Rectal smooth muscle tissue (tissue), 1 donor: ENCODE results near the gene MMD.
"Not testable (repeated sequence)": the region's sequence is repeated elsewhere in the genome, so short reads cannot be mapped to it uniquely, and the experiment has no call there.

ENCODE experiments used
- H3K27ac ChIP-seq: one replicate; pipeline ENCODE4 v1.7.0; 2013; ENCODE audit warnings: low read depth, low read length, inconsistent platforms
- H3K27me3 ChIP-seq: one replicate; pipeline ENCODE4 v1.7.0; 2013; ENCODE audit warnings: low read length; ENCODE audit not compliant: control insufficient read depth, insufficient read depth
- H3K36me3 ChIP-seq: one replicate; pipeline ENCODE4 v1.7.0; 2013; ENCODE audit warnings: low read length; ENCODE audit not compliant: control insufficient read depth, insufficient read depth
- H3K4me1 ChIP-seq: one replicate; pipeline ENCODE4 v1.7.0; 2013; ENCODE audit warnings: low read length; ENCODE audit not compliant: control insufficient read depth, insufficient read depth
- H3K4me3 ChIP-seq: one replicate; pipeline ENCODE4 v1.7.0; 2013; ENCODE audit warnings: low read length
- H3K9ac ChIP-seq: one replicate; pipeline ENCODE4 v1.7.0; 2013; ENCODE audit warnings: low read length

Gene MMD, protein sequence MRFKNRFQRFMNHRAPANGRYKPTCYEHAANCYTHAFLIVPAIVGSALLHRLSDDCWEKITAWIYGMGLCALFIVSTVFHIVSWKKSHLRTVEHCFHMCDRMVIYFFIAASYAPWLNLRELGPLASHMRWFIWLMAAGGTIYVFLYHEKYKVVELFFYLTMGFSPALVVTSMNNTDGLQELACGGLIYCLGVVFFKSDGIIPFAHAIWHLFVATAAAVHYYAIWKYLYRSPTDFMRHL

DNA sequence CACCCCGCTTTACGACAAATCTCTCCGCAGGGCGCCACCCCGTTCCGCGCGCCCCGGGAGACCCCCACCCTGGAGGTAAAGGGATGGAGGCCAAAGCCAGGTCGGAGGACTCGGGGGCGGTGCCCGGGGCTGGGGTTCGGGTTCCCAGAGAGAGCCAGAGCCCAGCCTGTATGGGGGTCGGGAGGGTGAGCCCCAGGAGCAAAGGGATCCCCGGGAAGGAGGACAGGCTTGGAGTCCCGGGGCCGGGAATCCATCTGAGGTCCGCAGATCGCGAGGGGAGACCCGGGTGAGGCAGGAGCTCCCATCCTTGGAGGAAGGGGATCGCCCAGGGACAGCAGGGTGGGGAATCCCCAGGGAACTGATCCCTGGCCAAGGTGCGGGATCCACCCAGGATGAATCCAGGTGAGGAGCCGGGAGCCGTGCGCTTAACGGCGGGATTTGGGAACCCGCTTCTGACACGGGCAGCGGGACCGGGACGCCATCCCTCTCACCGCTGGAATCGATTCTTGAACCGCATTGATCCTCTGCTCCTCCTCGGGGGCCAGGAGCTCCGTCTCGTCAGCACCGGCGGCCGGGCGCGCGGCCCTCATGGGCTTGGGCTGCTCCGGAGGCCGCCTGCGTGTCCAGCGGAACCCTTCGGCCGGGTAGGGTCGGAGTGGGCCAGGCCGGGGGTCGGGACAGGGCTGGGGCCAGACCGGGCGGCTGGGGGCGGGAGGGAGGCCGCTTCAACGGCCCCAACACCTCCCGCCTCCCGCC is at the start of gene MMD:
MMD (minus strand) TSS at position 657 of the 756 bp plus-strand sequence; CDS start at position 517, 140 bp downstream.
- Histone ChIP-seq H3K4me3 (peak within 1 kb of the TSS; percentile 92), H3K36me3 (no peaks in the 10 kb centered on the region), H3K4me1 (peaks cover 4% of the 10 kb centered on the region), H3K9ac (peak within 1 kb of the TSS; percentile 66), H3K27ac (peak within 1 kb of the TSS; percentile 92), H3K27me3 (no peaks in the 10 kb centered on the region)

DNA sequence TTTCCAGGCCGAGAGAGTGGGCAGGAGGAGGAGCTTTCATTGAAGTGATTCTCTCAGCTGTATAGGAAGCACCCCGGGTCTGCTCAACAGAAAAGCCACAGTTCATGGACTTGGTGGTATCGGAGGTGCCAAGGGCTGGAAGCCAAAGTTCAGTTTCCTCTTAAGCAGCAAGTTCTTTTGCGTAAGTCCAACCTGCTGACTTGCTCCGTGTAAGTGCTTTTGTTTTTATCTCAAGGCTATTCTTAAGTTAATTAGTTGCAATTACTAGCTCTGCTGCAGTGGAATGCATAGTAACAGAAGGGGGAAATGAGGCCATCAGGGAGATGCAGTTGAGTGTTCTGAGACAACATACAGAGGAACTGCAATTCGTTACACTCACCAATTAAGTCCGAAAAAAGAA is 45.0 kb upstream of the MMD start:
- no peaks in the 10 kb centered on the region for H3K36me3 ChIP-seq
- H3K27ac ChIP-seq: no peak overlapping the region
- H3K4me1 ChIP-seq: no peaks in the 10 kb centered on the region
- no peak overlapping the region for H3K4me3 ChIP-seq
- no peak overlapping the region for H3K9ac ChIP-seq
- no peaks in the 10 kb centered on the region for H3K27me3 ChIP-seq

DNA sequence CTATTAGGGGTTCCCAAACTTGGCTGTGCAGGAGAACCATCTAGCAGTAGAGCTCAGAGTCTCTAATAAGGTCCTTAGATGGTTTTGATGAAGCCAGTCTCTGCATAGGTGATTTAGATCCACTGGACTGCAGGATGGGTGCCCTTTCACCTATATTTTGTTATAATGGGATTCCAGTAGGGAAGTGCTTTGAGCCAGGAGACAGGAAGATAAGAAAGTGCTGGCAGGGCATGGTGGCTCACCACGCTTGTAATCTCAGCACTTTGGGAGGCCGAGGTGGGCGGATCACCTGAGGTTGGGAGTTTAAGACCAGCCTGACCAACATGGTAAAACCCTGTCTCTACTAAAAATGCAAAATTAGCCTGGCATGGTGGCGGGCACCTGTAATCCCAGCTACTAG is 44.1 kb upstream of the MMD start:
- not testable (repeated sequence) for H3K9ac ChIP-seq, H3K4me3 ChIP-seq, H3K27me3 ChIP-seq, H3K4me1 ChIP-seq, H3K36me3 ChIP-seq, H3K27ac ChIP-seq

DNA sequence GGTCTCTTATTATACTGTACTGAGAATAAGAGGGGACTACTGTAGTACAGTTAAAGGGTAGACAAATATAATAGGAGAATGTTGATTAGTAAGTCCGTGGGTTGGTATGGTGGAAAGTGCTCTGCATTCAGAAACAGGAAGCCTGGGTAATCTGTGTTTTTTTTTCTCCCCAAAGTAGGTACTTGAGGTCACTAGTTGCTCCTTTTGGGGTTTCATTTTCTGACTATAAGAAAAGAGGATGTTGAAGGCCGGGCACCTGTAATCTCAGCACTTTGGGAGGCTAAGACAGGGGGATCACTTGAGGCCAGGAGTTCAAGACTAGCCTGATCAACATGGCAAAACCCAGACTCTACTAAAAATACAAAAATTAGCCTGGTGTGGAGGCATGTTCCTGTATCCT is 42.0 kb upstream of the MMD start:
- Histone ChIP-seq H3K4me1 (no peaks in the 10 kb centered on the region), H3K27me3 (no peaks in the 10 kb centered on the region), H3K36me3 (no peaks in the 10 kb centered on the region), H3K27ac (no peak overlapping the region), H3K4me3 (no peak overlapping the region), H3K9ac (no peak overlapping the region)

DNA sequence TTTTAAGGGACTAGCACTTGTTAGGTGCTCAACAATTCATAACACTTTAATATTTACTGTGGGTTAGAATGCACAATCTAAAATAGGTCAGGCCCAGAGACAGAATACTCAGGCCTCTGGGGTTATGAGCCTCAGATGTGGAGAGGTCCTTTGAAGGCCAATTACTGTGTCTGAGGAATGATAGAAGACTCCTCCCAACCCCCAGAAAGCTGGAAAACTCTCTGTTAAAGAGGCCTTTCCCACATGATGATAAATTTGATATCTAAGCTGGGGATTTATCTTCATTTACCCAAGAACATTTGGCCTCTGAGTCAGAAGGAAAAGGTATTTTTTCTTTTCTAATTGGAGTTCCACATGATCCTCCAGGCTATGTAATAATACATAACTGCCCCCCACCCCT is 41.1 kb upstream of the MMD start:
- no peaks in the 10 kb centered on the region for H3K27me3 ChIP-seq
- H3K9ac ChIP-seq: no peak overlapping the region
- no peak overlapping the region for H3K4me3 ChIP-seq
- no peaks in the 10 kb centered on the region for H3K4me1 ChIP-seq
- H3K27ac ChIP-seq: no peak overlapping the region
- H3K36me3 ChIP-seq: no peaks in the 10 kb centered on the region

GRCh38 chr17:55462234-55462633 is 40.6 kb upstream of the MMD start:
- Histone ChIP-seq H3K36me3 (no peaks in the 10 kb centered on the region), H3K27me3 (no peaks in the 10 kb centered on the region), H3K9ac (no peak overlapping the region), H3K4me3 (no peak overlapping the region), H3K27ac (no peak overlapping the region), H3K4me1 (no peaks in the 10 kb centered on the region)

DNA sequence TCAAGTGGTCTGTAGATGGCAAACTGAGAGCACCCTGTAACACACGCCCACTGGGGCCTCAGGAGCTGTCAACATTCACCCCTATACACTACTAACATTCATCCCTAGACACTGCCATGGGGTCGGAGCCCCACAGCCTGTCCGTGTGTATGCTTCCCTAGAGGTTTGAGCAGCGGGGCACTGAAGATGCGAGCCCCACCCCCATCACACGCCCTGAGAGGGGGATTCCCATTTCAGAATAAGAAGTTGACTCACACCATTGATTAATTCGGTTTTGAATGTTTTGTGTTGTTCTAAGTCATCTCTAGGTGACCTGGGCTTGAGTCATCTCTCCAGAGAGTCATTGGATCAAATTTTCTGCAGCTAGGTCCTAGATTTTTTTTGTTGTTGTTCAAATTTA is 37.3 kb upstream of the MMD start:
- H3K9ac ChIP-seq: no peak overlapping the region
- H3K27me3 ChIP-seq: no peaks in the 10 kb centered on the region
- H3K4me1 ChIP-seq: peaks cover 4% of the 10 kb centered on the region
- no peaks in the 10 kb centered on the region for H3K36me3 ChIP-seq
- H3K27ac ChIP-seq: no peak overlapping the region
- no peak overlapping the region for H3K4me3 ChIP-seq

GRCh38 chr17:55458287-55458900 is 36.8 kb upstream of the MMD start:
- no peak overlapping the region for H3K4me3 ChIP-seq
- no peak overlapping the region for H3K9ac ChIP-seq
- H3K4me1 ChIP-seq: peaks cover 4% of the 10 kb centered on the region
- H3K27ac ChIP-seq: no peak overlapping the region
- H3K36me3 ChIP-seq: no peaks in the 10 kb centered on the region
- H3K27me3 ChIP-seq: no peaks in the 10 kb centered on the region

- H3K36me3 ChIP-seq: no peaks in the 10 kb centered on the region
- H3K27ac ChIP-seq: no peak overlapping the region
- H3K4me3 ChIP-seq: no peak overlapping the region
- no peaks in the 10 kb centered on the region for H3K27me3 ChIP-seq
- peaks cover 20% of the 10 kb centered on the region for H3K4me1 ChIP-seq
- no peak overlapping the region for H3K9ac ChIP-seq
Observed at GRCh38 chr17:55456307-55457240, 34.9 kb upstream of the MMD start.

GRCh38 chr17:55454906-55455474 is 33.4 kb upstream of the MMD start:
- no peaks in the 10 kb centered on the region for H3K27me3 ChIP-seq
- no peak overlapping the region for H3K27ac ChIP-seq
- no peak overlapping the region for H3K9ac ChIP-seq
- no peaks in the 10 kb centered on the region for H3K36me3 ChIP-seq
- H3K4me3 ChIP-seq: no peak overlapping the region
- peaks cover 22% of the 10 kb centered on the region for H3K4me1 ChIP-seq

GRCh38 chr17:55453839-55454557 is 32.4 kb upstream of the MMD start:
- Histone ChIP-seq H3K4me3 (no peak overlapping the region), H3K9ac (no peak overlapping the region), H3K4me1 (peaks cover 22% of the 10 kb centered on the region), H3K27me3 (no peaks in the 10 kb centered on the region), H3K27ac (peak overlapping the region; percentile 43), H3K36me3 (no peaks in the 10 kb centered on the region)
